HG03575 (cell line): ENCODE measurements around the gene KRT24.

Experiments
- ATAC-seq: cut with Tn5 transposase; IDR thresholded peaks from one replicate; pipeline ENCODE4 v1.9.1; 2021; ENCODE audit not compliant: unreplicated experiment, insufficient number of reproducible peaks, low FRiP score; ENCODE audit errors: extremely low read depth

Gene KRT24

DNA sequence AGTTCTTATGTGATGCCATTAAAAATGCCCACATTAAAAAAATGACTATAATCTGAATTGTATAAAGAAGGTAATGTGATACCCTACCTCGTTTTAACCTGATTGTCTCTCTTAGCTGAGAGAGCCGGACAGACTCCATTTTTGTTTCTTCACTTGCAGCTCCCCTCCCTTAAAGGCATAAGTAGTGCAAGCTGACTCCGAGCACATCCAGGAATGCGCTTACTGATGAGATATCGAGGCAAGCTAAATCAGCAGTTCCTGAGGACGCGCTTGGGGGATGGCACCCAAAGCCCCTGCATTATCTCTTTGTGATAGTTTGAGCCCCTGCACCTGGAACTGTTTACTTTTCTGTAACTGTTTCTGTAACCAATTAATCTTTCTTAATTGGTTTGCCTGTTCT lies 6.3 kb downstream of the KRT24 start:
- ATAC-seq = no peak

GRCh38 chr17:40696651-40697072 lies 6.9 kb downstream of the KRT24 start:
- ATAC-seq = no peak

DNA sequence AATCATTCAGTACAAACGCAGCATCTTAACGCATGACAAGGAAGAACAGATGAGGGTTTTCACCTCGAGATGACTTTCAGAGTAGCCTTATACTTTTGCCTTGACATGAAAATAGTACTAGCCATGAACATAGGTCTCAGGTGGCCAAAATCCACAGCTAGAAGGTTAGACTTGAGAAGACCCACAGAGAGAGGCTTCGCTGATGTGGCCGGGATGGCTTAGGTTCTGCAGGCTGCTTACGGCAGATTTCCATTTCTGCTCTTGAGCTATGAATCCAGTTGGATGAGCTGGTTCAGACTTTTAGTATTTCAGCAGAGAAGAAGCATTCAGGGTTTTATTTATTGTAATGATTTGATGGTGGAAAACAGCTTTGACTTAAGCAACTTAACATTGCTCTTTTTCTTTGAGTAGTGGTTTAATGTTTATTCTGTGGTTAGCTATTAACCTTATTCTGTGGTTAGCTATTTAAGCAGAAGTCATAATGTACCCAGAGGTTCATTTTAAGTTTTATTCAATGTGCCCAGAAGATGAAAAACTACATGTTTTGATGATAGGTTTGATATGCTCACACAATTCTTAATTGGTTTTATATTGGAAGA lies 7.6 kb downstream of the KRT24 start:
- ATAC-seq = no peak

DNA sequence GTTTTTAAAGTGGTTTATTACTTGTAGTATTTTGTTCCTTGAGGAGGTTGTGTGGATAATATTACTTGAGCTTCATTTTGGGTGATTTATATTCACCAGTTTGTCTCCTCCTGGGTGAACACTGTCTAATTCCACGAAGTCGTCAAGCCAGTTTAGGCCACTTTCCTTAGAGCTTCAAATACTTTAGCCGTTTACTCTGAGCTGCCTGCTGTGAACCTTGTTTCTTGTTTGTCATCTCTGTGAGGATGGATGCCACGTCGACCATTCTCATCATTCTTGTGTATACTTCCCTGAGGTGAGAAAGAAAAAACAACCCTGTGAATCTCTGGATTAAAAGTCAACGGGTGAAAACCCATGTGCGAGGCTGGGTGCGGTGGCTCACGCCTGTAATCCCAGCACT lies 9.0 kb downstream of the KRT24 start:
- ATAC-seq = no peak

GRCh38 chr17:40687106-40687505 lies 16.4 kb downstream of the KRT24 start:
- no peak for ATAC-seq

DNA sequence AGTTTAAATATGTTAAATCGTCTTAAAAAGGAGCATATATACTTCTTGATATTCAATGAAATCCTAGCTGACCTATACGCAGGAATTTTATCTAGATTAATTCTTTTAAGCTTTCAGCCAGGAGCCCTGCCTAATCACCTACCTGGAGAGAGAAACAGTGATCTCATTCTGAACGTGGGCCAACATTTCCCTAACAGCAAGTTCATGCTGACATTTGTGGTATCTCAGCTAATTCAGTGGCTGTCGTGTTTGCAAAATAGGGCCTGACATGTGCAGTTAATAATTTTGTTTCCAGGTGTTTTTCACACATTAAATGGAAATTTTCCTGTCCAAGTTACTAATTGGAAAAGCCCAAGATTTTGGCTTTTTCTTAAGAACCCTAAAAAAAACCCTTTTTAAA lies 17.4 kb downstream of the KRT24 start:
- no peak for ATAC-seq

DNA sequence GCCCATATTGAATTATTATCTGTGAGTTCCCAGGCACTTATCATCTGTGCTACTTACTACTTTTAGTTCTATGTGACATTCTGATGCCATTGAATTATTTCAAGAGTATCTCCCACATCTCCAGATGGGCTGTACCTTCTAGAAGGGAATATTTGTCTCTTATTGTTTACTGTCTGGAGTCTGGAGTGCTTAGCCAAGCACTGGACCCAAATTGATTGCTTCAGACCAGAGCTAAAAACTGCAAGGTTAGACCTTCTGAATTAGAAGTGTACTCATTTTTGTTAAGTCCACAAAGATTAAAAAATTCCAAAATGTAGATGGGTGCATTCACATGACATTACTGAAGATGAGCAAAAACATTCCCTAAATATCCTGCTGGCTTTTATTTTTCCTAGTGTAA lies 22.6 kb downstream of the KRT24 start:
- no peak for ATAC-seq

- ATAC-seq = no peak
Observed at GRCh38 chr17:40679523-40679907, 24.0 kb downstream of the KRT24 start.

DNA sequence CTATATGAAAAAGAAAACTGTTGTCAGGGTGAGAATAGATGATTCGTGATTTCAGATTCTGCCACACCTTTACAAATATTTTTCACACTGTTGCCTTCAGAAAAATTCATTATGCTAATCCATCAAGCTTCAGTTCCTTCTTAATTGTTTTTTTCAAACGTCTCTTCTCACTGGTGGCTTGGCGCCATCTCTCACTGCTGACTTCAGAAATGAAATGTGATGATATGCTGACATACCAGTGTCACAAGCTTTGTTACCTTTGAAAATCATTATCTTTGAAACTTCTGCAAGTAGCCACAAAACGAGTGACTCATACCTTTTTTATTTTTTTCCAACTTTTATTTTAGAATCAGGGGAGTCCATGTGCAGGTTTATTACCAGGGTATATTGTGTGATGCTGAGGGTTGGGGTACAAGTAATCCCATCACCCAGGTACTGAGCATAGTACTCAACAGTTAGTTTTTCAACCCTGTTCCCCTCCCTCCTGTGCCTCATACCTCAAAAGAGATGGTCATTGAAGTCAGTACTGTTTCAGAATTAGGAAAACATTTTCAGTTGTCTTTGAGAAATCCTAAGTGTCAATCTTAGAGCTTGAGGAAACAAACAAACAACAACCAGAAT lies 24.5 kb downstream of the KRT24 start:
- ATAC-seq = no peak

DNA sequence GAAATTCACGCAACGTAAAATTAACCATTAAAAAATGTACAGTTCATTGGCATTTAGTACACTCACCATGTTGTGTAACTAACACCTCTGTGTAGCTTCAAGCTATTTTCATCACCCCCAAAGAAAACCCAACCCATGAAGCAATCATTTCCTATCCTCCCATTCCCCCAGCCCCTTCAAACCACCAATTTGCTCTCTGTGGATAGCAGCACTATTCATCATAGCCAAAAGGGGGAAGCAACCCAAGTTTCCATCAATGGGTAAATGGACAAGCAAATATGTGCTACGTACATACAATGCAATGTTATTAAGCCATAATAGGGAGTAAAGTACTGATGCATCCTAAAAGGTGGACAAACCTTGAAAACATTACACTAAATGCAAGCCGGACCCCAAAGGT lies 27.6 kb downstream of the KRT24 start:
- ATAC-seq = no peak

DNA sequence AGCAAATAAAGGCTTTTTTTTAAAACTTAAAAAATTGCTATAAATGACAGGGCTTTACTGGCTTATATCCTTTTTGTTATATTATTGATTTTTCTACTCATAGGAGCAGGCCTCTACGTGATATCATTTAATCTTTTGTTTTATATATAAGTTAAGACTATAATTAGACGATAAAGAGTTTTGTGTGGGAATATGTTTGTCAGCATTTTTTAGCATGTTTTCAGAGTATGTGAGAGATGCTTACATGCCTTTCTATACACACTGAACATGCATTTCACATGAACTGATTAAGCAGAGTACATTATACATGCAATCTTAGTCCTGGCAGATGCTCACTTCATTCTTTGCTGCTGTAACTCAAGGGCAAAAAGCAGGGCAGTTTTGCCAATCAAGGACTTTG lies 30.9 kb downstream of the KRT24 start:
- ATAC-seq = no peak

- ATAC-seq = no peak
Observed at GRCh38 chr17:40671282-40671681, 32.3 kb downstream of the KRT24 start.

GRCh38 chr17:40666331-40666730 lies 37.2 kb downstream of the KRT24 start:
- ATAC-seq = no peak

GRCh38 chr17:40664582-40665333 lies 38.8 kb downstream of the KRT24 start, which contains the start of gene KRT222:
KRT222 (minus strand) TSS chr17:40665177; CDS start chr17:40665099, 78 bp downstream.
- ATAC-seq = no peak

- no peak for ATAC-seq
Observed at GRCh38 chr17:40663252-40663651, 40.3 kb downstream of the KRT24 start.

GRCh38 chr17:40659911-40660310 lies 43.6 kb downstream of the KRT24 start:
- ATAC-seq = no peak

GRCh38 chr17:40658396-40658795 lies 45.2 kb downstream of the KRT24 start:
- ATAC-seq = no peak

DNA sequence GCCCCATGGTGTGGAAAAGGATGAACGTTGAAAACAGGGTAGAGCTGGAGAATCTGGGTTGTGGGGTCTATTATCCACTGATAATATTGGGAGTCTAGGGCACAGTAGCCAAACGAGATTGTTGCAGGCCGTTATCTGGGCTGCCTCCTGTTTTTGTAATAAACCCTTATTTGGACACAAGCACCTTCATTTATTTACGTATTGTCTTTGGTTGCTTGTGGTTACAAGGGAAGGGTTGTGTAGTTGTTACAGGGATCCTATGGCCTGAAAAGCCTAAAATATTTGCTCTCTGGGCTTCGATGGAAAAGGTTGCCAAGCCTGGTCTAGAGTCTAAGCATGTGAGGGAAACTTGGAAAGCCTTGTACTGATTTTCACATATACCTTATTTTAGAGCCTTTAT lies 51.6 kb downstream of the KRT24 start:
- no peak for ATAC-seq

- no peak for ATAC-seq
Observed at GRCh38 chr17:40648384-40648968, 55.1 kb downstream of the KRT24 start.
